DOHH2 (cell line): Measurements from ENCODE around the gene SYTL2.

Source experiments
- EZH2phosphoT487 ChIP-seq: fragments of 200-600 bp; sonication (generic); IDR thresholded peaks from 2 replicates; pipeline ENCODE4 v1.6.1; 2017; ENCODE audit warnings: borderline replicate concordance, mild to moderate bottlenecking, antibody characterized with exemption, low read length, moderate library complexity, mixed read lengths
- TF ChIP-seq, protein P1 (sequence below): fragments of 200-600 bp; sonication (generic); IDR thresholded peaks from one replicate; pipeline ENCODE4 v1.5.1; 2014; ENCODE audit warnings: antibody characterized with exemption, mild to moderate bottlenecking, low read depth, low read length; ENCODE audit not compliant: poor library complexity, severe bottlenecking

DNA sequence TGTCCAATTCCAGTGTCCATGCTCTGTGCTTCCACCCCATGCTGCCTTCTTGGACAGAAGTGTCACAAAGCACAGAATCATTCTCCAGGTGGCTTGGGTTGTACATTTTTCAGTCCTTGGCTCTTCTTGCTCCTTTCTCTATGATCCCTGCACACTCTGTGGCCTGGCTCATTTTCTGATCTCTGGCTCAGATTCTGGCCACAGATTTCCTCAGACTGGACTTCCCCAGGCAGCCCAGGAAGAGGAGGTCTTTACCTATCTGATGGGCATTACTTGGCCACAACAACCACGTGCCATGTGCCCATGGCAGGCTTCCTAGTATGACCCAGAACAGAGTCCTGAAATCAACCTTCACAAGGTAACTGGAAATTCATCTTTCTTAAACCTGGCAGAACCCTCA, 27.2 kb downstream of the SYTL2 start:
- TF ChIP-seq, protein P1, sequence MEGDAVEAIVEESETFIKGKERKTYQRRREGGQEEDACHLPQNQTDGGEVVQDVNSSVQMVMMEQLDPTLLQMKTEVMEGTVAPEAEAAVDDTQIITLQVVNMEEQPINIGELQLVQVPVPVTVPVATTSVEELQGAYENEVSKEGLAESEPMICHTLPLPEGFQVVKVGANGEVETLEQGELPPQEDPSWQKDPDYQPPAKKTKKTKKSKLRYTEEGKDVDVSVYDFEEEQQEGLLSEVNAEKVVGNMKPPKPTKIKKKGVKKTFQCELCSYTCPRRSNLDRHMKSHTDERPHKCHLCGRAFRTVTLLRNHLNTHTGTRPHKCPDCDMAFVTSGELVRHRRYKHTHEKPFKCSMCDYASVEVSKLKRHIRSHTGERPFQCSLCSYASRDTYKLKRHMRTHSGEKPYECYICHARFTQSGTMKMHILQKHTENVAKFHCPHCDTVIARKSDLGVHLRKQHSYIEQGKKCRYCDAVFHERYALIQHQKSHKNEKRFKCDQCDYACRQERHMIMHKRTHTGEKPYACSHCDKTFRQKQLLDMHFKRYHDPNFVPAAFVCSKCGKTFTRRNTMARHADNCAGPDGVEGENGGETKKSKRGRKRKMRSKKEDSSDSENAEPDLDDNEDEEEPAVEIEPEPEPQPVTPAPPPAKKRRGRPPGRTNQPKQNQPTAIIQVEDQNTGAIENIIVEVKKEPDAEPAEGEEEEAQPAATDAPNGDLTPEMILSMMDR: no peak
- no peak for TF ChIP-seq EZH2phosphoT487
